Ovary (tissue), 9 donors: Measurements from ENCODE around the gene MAPK8IP3. TPM values are rescaled to one million over a fixed set of nuclear protein-coding genes. Genes with fewer than 3 reads are reported as not detected.

ENCODE experiments used
- DNase-seq, 5 donors: peaks; one replicate each; pipeline ENCODE4 v3.0.0-alpha.2; 2019 to 2020
- H3K27ac ChIP-seq, 2 donors: fragments of 200-600 bp; one replicate each; pipeline versions ENCODE4 v1.5.1 to v1.8.0; 2019 to 2022
- H3K27me3 ChIP-seq: fragments of 200-600 bp; one replicate; pipeline ENCODE4 v1.8.0; 2022
- H3K36me3 ChIP-seq: fragments of 200-600 bp; sonication (generic); one replicate; pipeline ENCODE4 v1.5.1; 2019
- H3K4me1 ChIP-seq: one replicate; pipeline ENCODE4 v1.8.1; 2013; ENCODE audit warnings: mild to moderate bottlenecking, moderate library complexity; ENCODE audit not compliant: insufficient read depth
- H3K4me3 ChIP-seq: fragments of 200-600 bp; sonication (generic); one replicate; pipeline ENCODE4 v1.5.1; 2017
- H3K9me3 ChIP-seq, 2 donors: fragments of 200-600 bp in 1 of 2; sonication (generic) in 1 of 2; one replicate each; pipeline versions ENCODE4 v1.5.1 to v1.8.1; 2013 to 2019; ENCODE audit warnings: mild to moderate bottlenecking in 1 of 2, moderate library complexity in 1 of 2
- EP300 ChIP-seq: sonication (generic); formaldehyde crosslinking; IDR thresholded peaks from one replicate; pipeline ENCODE4 v1.6.1; 2017; ENCODE audit warnings: antibody characterized with exemption
- POLR2A ChIP-seq: fragments of 450-650 bp; IDR thresholded peaks from one replicate; pipeline ENCODE4 v1.6.1; 2017; ENCODE audit warnings: antibody characterized with exemption, mild to moderate bottlenecking, moderate library complexity
- WGBS, 3 donors: extraction: QIAGEN DNeasy Blood & Tissue Kit in 1 of 3; methylation state at CpG; one replicate each; pipeline versions ENCODE4 v1.1.5 to v1.1.7; 2013 to 2017; 5-methylcytosine and 5-hydroxymethylcytosine counted together
- intact Hi-C, 4 donors: fragments of 100-400 bp; cut with DNase I; formaldehyde crosslinking; loops; one replicate each; pipeline versions ENCODE4 v1.11.0 to v1.15.1; 2022 to 2023
- polyA plus RNA-seq, 2 donors: library from polyadenylated mRNA; stranded (reverse); fragments of 200-250 nt in 1 of 2; fragments of 350-450 nt in 1 of 2; fragmentation: Illumina TruSeq in 1 of 2; extraction: RNeasy Lipid Tissue Mini Kit (QIAGEN cat#74804) in 1 of 2; gene quantifications; one replicate each; pipeline ENCODE4 v1.2.3, GENCODE V29; 2013 to 2014
- total RNA-seq, 7 donors: library from RNA; depleted of rRNA in 2 of 7; stranded (reverse); fragments of >200 nt in 2 of 7; fragmentation: NEBNext Ultra II Directional in 3 of 7; extraction: Animal tissue kit (Norgen Biotek cat#: 25700) in 3 of 7; gene quantifications; one replicate each; pipeline versions ENCODE4 v1.1.0 to v1.2.4, GENCODE V29; 2016 to 2023
- TF ChIP-seq, protein P1 (sequence below), 3 donors: fragments of 450-650 bp in 2 of 3; fragments of 200-600 bp in 1 of 3; IDR thresholded peaks; one replicate each; pipeline versions ENCODE4 v1.5.1 to v1.8.0; 2016 to 2022; ENCODE audit warnings: antibody characterized with exemption in 3 of 3, mild to moderate bottlenecking in 1 of 3
- donor health status: DM: no; HTN: no; CAD: no; lungs with moderate emphysema.
- donor health status: DM: no; HTN: no; CAD: no.
- donor health status: Bipolar disorder and iron deficiency.
- donor health status: DM: yes; HTN: yes; CAD: no.
- donor health status: DM: no; HTN: no; CAD: no.
- donor health status: DM: yes; HTN: yes; CAD: no.

The MAPK8IP3 gene
- total and polyA plus RNA-seq, 9 donors = 7.0 to 117 (median 72.3) TPM

- Histone ChIP-seq H3K4me3 (no peak overlapping the region), H3K27ac (no peak overlapping the region), H3K9me3 (no peaks in the 10 kb centered on the region), H3K27me3 (no peaks in the 10 kb centered on the region), H3K4me1 (no peaks in the 10 kb centered on the region), H3K36me3 (no peaks in the 10 kb centered on the region)
- intact Hi-C loops = no loop called here
- WGBS, 3 donors = 91 to 92% (median 92%) methylated on average over 37 of the region's 37 CpGs
- no peak for DNase-seq
- TF ChIP-seq, protein P1, sequence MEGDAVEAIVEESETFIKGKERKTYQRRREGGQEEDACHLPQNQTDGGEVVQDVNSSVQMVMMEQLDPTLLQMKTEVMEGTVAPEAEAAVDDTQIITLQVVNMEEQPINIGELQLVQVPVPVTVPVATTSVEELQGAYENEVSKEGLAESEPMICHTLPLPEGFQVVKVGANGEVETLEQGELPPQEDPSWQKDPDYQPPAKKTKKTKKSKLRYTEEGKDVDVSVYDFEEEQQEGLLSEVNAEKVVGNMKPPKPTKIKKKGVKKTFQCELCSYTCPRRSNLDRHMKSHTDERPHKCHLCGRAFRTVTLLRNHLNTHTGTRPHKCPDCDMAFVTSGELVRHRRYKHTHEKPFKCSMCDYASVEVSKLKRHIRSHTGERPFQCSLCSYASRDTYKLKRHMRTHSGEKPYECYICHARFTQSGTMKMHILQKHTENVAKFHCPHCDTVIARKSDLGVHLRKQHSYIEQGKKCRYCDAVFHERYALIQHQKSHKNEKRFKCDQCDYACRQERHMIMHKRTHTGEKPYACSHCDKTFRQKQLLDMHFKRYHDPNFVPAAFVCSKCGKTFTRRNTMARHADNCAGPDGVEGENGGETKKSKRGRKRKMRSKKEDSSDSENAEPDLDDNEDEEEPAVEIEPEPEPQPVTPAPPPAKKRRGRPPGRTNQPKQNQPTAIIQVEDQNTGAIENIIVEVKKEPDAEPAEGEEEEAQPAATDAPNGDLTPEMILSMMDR (IDR thresholded peaks at IDR 0.05) = no peak
- no peak for TF ChIP-seq POLR2A
Observed at GRCh38 chr16:1757714-1758461, 51.9 kb downstream of the MAPK8IP3 start.

DNA sequence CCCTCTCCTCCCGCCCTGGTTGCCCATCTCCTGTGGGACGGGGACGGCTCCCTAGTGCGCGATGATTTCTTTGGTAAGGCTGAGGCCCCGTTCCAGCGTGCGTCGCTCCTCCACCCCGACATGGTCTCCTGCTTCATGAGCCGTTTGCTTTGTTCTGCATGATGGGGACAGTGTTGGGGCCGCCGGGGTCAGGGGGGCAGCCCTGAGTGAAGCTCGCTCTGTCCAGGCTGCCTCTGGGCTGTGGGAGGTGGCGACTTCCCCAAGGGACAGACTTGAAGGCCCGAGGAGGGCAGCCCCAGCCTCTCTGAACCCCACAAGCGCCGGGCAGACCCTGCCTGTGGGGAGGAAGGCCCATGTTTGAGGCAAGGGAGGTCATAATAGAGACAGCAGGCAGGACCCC is 52.9 kb downstream of the MAPK8IP3 start:
- TF ChIP-seq POLR2A (no peak), EP300 (no peak)
- TF ChIP-seq, protein P1 (IDR thresholded peaks at IDR 0.05) = no peak
- H3K27ac ChIP-seq = no peak overlapping the region
- no peak overlapping the region for H3K4me3 ChIP-seq
- H3K27me3 ChIP-seq = no peaks in the 10 kb centered on the region
- intact Hi-C loops = no loop called here
- WGBS, 3 donors = 88 to 92% (median 92%) methylated on average over 17 to 18 of the region's 18 CpGs
- no peaks in the 10 kb centered on the region for H3K4me1 ChIP-seq
- no peak for DNase-seq
- no peaks in the 10 kb centered on the region for H3K36me3 ChIP-seq
- no peaks in the 10 kb centered on the region for H3K9me3 ChIP-seq

DNA sequence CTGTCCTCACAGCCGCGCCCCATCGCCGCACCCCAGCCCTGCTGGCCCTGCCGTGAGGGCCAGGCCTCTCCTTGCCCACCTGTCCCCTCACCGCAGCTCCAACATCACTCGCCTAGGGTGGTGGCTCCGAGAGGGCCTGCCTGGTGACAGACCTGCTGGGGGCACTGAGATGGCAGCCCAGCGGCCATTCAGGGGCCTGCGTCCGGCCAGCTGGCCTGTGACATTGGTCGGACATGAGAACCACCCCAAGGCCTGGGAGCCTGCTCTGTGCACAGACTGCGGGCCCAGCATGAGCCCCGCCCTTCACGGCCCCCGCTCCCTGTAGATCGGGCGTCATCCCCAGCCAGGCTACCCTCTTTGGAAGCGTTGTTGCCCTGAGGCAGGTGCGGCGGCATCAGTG is 53.5 kb downstream of the MAPK8IP3 start:
- no peak for DNase-seq
- H3K27ac ChIP-seq = no peak overlapping the region
- no peaks in the 10 kb centered on the region for H3K36me3 ChIP-seq
- H3K9me3 ChIP-seq = no peaks in the 10 kb centered on the region
- intact Hi-C loops = no loop called here
- no peaks in the 10 kb centered on the region for H3K27me3 ChIP-seq
- 94 to 95% (median 94%) methylated on average over 21 of the region's 21 CpGs for WGBS, 3 donors
- H3K4me1 ChIP-seq = no peaks in the 10 kb centered on the region
- H3K4me3 ChIP-seq = no peak overlapping the region
- TF ChIP-seq, protein P1 (IDR thresholded peaks at IDR 0.05) = no peak
- TF ChIP-seq POLR2A = no peak

DNA sequence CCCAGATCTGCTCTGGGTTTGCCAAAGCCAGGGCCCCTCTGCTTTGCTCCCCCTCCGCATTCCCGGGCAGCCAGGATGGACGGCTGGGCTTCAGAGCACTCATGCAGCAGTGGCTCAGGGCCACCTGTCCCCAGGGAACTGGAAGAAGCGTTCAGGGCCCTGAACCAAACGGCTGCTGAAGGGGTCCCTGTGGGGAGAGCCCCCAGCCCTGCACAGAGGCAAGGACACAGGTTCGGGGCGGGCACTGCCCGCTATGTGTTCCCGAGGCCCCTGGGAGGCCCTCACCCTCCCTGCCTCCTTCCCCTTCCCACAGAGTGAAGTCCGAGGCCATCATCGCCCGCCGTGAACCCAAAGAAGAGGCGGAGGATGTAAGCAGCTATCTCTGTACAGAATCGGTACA is 54.9 kb downstream of the MAPK8IP3 start:
- Histone ChIP-seq H3K27ac (no peak overlapping the region), H3K9me3 (no peaks in the 10 kb centered on the region), H3K4me3 (no peak overlapping the region), H3K4me1 (no peaks in the 10 kb centered on the region), H3K36me3 (no peaks in the 10 kb centered on the region), H3K27me3 (no peaks in the 10 kb centered on the region)
- TF ChIP-seq POLR2A = no peak
- no peak for TF ChIP-seq EP300
- TF ChIP-seq, protein P1 (IDR thresholded peaks at IDR 0.05) = no peak
- intact Hi-C loops = no loop called here
- WGBS, 3 donors = 80 to 87% (median 84%) methylated on average over 15 of the region's 15 CpGs
- no peak for DNase-seq
